ENCODE measurements around the gene LDB2.
A peak's percentile ranks its signal among the peaks of the same experiment; 100 is the strongest.

LDB2 gene

DNA sequence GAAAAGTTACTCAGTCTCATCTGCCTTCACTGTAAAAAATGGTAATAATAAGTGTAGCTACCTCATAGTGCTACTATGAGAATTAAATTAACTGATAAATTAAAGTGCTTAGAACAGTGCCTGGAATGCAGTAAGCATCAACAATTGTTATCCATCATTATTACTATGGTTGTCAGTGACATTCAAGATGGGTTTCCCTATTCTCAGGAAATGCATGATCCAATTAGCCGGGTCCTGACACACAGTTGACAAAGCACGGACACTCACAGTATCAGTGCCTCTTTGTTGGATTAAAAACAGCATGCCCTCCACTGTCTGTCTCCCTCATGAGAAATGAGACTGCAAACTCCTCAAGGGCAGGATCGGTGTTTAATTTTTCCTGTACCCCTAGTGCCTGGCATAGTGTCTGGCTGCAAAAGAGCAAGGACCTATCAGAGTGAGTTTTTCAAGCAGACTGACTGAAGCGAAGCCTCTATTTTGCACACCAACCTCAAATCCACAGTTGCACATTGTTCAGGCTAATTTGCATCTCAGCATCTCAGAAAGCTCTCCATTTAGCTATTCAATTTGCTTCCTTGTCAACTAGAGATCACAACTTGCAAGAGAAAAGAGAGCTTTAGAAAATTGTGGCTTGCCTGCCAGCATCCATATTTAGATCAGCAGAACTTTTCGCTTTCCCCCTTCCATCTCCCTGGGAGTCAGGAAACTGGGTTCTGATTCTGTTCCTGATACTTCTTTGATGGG lies 122.9 kb downstream of the LDB2 start:
- no peak overlapping the region for H3K4me3 ChIP-seq (ENCODE audit: low read length)
- TF ChIP-seq, protein P1, sequence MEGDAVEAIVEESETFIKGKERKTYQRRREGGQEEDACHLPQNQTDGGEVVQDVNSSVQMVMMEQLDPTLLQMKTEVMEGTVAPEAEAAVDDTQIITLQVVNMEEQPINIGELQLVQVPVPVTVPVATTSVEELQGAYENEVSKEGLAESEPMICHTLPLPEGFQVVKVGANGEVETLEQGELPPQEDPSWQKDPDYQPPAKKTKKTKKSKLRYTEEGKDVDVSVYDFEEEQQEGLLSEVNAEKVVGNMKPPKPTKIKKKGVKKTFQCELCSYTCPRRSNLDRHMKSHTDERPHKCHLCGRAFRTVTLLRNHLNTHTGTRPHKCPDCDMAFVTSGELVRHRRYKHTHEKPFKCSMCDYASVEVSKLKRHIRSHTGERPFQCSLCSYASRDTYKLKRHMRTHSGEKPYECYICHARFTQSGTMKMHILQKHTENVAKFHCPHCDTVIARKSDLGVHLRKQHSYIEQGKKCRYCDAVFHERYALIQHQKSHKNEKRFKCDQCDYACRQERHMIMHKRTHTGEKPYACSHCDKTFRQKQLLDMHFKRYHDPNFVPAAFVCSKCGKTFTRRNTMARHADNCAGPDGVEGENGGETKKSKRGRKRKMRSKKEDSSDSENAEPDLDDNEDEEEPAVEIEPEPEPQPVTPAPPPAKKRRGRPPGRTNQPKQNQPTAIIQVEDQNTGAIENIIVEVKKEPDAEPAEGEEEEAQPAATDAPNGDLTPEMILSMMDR (conservative IDR thresholded peaks at IDR 0.05; ENCODE audit: low read depth, low read length), result no peak
- no peak for DNase-seq (ENCODE audit: low read depth)

DNA sequence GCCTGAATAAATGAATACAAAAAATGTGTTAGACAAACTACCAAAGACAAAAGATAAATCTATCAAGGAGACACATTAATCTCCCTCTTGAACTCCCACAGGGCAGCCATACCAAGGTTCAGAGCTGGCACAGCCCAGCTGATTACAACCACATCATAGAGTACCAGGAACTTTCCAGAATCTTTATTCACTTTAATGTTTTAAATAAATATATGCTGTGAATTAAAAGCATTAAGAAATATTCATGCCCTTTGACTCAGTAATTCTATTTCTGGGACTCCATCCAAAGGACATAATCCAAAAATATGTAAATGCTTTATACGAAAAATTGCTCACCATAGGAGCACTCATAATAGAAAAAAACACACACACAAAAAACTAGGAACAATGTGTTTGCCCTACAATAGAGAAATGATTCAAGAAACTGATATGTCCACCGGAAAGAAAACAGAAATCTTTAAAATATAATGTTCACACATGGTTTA lies 126.0 kb downstream of the LDB2 start:
- no peak overlapping the region for H3K4me3 ChIP-seq (ENCODE audit: low read length)
- peak; percentile 66 for DNase-seq (ENCODE audit: low read depth)
- TF ChIP-seq, protein P1 (conservative IDR thresholded peaks at IDR 0.05; ENCODE audit: low read depth, low read length), result no peak

GRCh38 chr4:16770710-16771285 lies 127.6 kb downstream of the LDB2 start:
- no peak for DNase-seq (ENCODE audit: low read depth)

GRCh38 chr4:16767861-16768260 lies 130.6 kb downstream of the LDB2 start:
- TF ChIP-seq, protein P1 (conservative IDR thresholded peaks at IDR 0.05; ENCODE audit: low read depth, low read length), result no peak
- no peak for DNase-seq (ENCODE audit: low read depth)
- no peak overlapping the region for H3K4me3 ChIP-seq (ENCODE audit: low read length)

More at GRCh38 chr4:16770710-16771285, 127.6 kb downstream of the LDB2 start:
- TF ChIP-seq, protein P1 (conservative IDR thresholded peaks at IDR 0.05; ENCODE audit: low read depth, low read length), result no peak
- H3K4me3 ChIP-seq (ENCODE audit: low read length), result no peak overlapping the region

GRCh38 chr4:16767251-16767650 lies 131.2 kb downstream of the LDB2 start:
- no peak overlapping the region for H3K4me3 ChIP-seq (ENCODE audit: low read length)
- peak; percentile 77 for DNase-seq (ENCODE audit: low read depth)
- TF ChIP-seq, protein P1 (conservative IDR thresholded peaks at IDR 0.05; ENCODE audit: low read depth, low read length), result no peak

GRCh38 chr4:16765546-16765945 lies 132.9 kb downstream of the LDB2 start:
- no peak overlapping the region for H3K4me3 ChIP-seq (ENCODE audit: low read length)
- TF ChIP-seq, protein P1 (conservative IDR thresholded peaks at IDR 0.05; ENCODE audit: low read depth, low read length), result no peak
- no peak for DNase-seq (ENCODE audit: low read depth)

DNA sequence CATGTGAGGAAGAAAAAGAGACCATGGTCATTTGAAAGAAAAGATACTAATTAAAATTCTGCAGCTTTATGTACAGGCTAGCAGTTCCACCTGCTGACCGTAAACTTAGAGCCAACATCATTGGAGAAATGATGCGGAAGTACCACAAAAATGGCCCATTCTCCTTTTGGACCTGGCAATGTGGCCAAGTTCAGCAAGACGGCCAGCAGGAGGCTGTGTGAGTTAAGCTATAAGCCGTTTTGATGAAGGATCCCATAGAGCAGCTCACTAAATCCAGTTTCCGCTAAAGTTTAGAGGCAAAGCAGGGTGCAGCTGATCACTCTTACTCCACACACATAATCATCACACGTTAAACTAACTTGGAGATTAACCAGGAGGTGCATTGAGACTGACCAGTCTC lies 133.8 kb downstream of the LDB2 start:
- no peak for DNase-seq (ENCODE audit: low read depth)
- H3K4me3 ChIP-seq (ENCODE audit: low read length), result no peak overlapping the region
- TF ChIP-seq, protein P1 (conservative IDR thresholded peaks at IDR 0.05; ENCODE audit: low read depth, low read length), result peak; percentile 56
